Neuronal stem cell (in vitro differentiated cells): ENCODE measurements around the gene LSAMP.

Experiments
- DNase-seq: peaks from one replicate; pipeline ENCODE4 v3.0.0-alpha.2; 2013; ENCODE audit warnings: low spot score
- H2AFZ ChIP-seq: one replicate; pipeline ENCODE4 v1.6.1; 2013; ENCODE audit warnings: mild to moderate bottlenecking, low read length, inconsistent platforms
- H2AK5ac ChIP-seq: 2 replicates; pipeline ENCODE4 v1.6.1; 2013; ENCODE audit warnings: low read depth, mild to moderate bottlenecking, inconsistent platforms, low read length, moderate library complexity, mixed read lengths
- H2BK120ac ChIP-seq: 2 replicates; pipeline ENCODE4 v1.6.1; 2013; ENCODE audit warnings: low read depth, mild to moderate bottlenecking, inconsistent platforms, low read length, moderate library complexity, mixed read lengths
- H2BK12ac ChIP-seq: one replicate; pipeline ENCODE4 v1.6.1; 2013; ENCODE audit warnings: low read length, inconsistent platforms
- H2BK15ac ChIP-seq: 2 replicates; pipeline ENCODE4 v1.6.1; 2013; ENCODE audit warnings: mild to moderate bottlenecking, low read length, inconsistent platforms, mixed read lengths
- H2BK5ac ChIP-seq: one replicate; pipeline ENCODE4 v1.6.1; 2013; ENCODE audit warnings: inconsistent platforms, mild to moderate bottlenecking, low read length, moderate library complexity
- H3K14ac ChIP-seq: one replicate; pipeline ENCODE4 v1.6.1; 2013; ENCODE audit warnings: low read length, inconsistent platforms
- H3K18ac ChIP-seq: 2 replicates; pipeline ENCODE4 v1.6.1; 2013; ENCODE audit warnings: low read length, inconsistent platforms
- H3K23ac ChIP-seq: 2 replicates; pipeline ENCODE4 v1.6.1; 2013; ENCODE audit warnings: low read depth, mild to moderate bottlenecking, mixed read lengths, low read length, inconsistent platforms; ENCODE audit not compliant: poor library complexity
- H3K27ac ChIP-seq: replicated peaks from 3 replicates; pipeline ENCODE4 v1.5.1; 2013; ENCODE audit warnings: low read length, inconsistent platforms
- H3K27me3 ChIP-seq, 3 experiments: 2 replicates each; pipeline ENCODE4 v1.6.1; 2013; ENCODE audit warnings: low read length in 3 of 3, mild to moderate bottlenecking in 2 of 3, inconsistent platforms in 1 of 3, low read depth in 1 of 3, mixed read lengths in 1 of 3, moderate library complexity in 1 of 3; ENCODE audit not compliant: control insufficient read depth in 3 of 3, insufficient read depth in 3 of 3
- H3K36me3 ChIP-seq, 2 donors: replicated peaks in 1 of 2; 2 replicates each; pipeline ENCODE4 v1.6.1; 2013; ENCODE audit warnings: low read length in 2 of 2; ENCODE audit not compliant: control insufficient read depth in 2 of 2, insufficient read depth in 2 of 2
- H3K4ac ChIP-seq: 2 replicates; pipeline ENCODE4 v1.6.1; 2013; ENCODE audit warnings: inconsistent platforms, mild to moderate bottlenecking, low read length, moderate library complexity
- H3K4me1 ChIP-seq, 2 donors: 1 replicate in 1 of 2; 2 replicates in 1 of 2; pipeline ENCODE4 v1.6.1; 2013; ENCODE audit warnings: low read length in 2 of 2, low read depth in 1 of 2; ENCODE audit not compliant: control insufficient read depth in 2 of 2, insufficient read depth in 1 of 2
- H3K4me2 ChIP-seq: one replicate; pipeline ENCODE4 v1.6.1; 2013; ENCODE audit warnings: mild to moderate bottlenecking, low read length, inconsistent platforms; ENCODE audit not compliant: insufficient read depth, poor library complexity, severe bottlenecking
- H3K4me3 ChIP-seq, 2 donors: 2 replicates each; pipeline ENCODE4 v1.5.1; 2013; ENCODE audit warnings: low read length in 2 of 2, mild to moderate bottlenecking in 2 of 2, inconsistent platforms in 1 of 2, moderate library complexity in 1 of 2
- H3K79me1 ChIP-seq: one replicate; pipeline ENCODE4 v1.6.1; 2013; ENCODE audit warnings: low read depth, mild to moderate bottlenecking, inconsistent platforms, low read length, moderate library complexity
- H3K9ac ChIP-seq: one replicate; pipeline ENCODE4 v1.6.1; 2013; ENCODE audit warnings: mild to moderate bottlenecking, low read depth, low read length, inconsistent platforms; ENCODE audit not compliant: poor library complexity
- H3K9me3 ChIP-seq, 2 donors: replicated peaks in 1 of 2; 2 replicates each; pipeline versions ENCODE3 to v1.6.1; 2013; ENCODE audit warnings: low read length in 2 of 2, mild to moderate bottlenecking in 2 of 2, inconsistent platforms in 1 of 2, low read depth in 1 of 2, mixed read lengths in 1 of 2, moderate library complexity in 1 of 2; ENCODE audit not compliant: control insufficient read depth in 2 of 2, insufficient read depth in 1 of 2
- H4K8ac ChIP-seq: one replicate; pipeline ENCODE4 v1.6.1; 2013; ENCODE audit warnings: low read depth, mild to moderate bottlenecking, inconsistent platforms, low read length, moderate library complexity
- H4K91ac ChIP-seq: one replicate; pipeline ENCODE4 v1.6.1; 2013; ENCODE audit warnings: low read length, low read depth, mild to moderate bottlenecking, inconsistent platforms; ENCODE audit not compliant: poor library complexity
- WGBS, 2 donors: extraction: QIAGEN DNeasy Blood & Tissue Kit; methylation state at CpG; one replicate each; pipeline ENCODE4 v1.1.7; 2013; ENCODE audit warnings: missing lambda C conversion rate in 2 of 2, mixed read lengths in 1 of 2; ENCODE audit not compliant: insufficient read length in 2 of 2, insufficient replicate concordance in 1 of 2; ENCODE audit errors: extremely low coverage in 2 of 2; 5-methylcytosine and 5-hydroxymethylcytosine counted together

The LSAMP gene

GRCh38 chr3:116037954-116038911 lies 407.1 kb downstream of the LSAMP start:
- Histone ChIP-seq H3K23ac (no peak overlapping the region), H2BK12ac (no peak overlapping the region), H2BK5ac (no peak overlapping the region), H3K27ac (no peak overlapping the region), H3K79me1 (no peaks in the 10 kb centered on the region), H3K14ac (no peak overlapping the region), H3K18ac (no peak overlapping the region), H3K4ac (no peak overlapping the region), H2AK5ac (no peak overlapping the region), H2AFZ (no peak overlapping the region), H2BK15ac (no peak overlapping the region), H4K8ac (no peak overlapping the region), H3K4me3 (no peak overlapping the region), H3K9ac (no peak overlapping the region), H3K4me1 (peaks cover 6 to 21% of the 10 kb centered on the region in 2 donors), H2BK120ac (no peak overlapping the region), H3K9me3 (no peaks in the 10 kb centered on the region), H3K4me2 (no peak overlapping the region), H4K91ac (no peak overlapping the region), H3K36me3 (no peaks in the 10 kb centered on the region), H3K27me3 (no peaks in the 10 kb centered on the region)
- no CpG with 5 or more reads among the region's 5 CpGs for WGBS, 2 donors
- no peak for DNase-seq

DNA sequence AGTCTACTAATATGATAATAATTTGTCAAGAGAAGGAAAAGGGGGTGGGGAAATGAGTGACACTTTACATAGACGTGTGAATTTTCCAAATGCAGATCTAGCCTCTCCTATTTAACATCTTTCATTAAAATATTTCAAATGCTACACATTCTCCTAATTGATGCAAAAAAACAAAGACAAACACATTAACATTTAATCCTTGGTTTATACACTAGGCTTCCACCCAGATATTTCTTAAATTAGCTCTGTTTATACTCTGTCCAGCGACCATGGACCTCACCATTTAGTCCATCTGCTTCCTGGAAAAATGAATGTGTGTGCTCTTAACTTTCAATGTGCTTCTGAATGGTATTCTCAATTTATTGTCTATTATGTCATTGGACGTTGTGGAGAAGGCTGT lies 409.9 kb downstream of the LSAMP start:
- Histone ChIP-seq H3K36me3 (no peaks in the 10 kb centered on the region), H3K18ac (no peak overlapping the region)
- WGBS, 2 donors, result no CpG with 5 or more reads among the region's 3 CpGs

DNA sequence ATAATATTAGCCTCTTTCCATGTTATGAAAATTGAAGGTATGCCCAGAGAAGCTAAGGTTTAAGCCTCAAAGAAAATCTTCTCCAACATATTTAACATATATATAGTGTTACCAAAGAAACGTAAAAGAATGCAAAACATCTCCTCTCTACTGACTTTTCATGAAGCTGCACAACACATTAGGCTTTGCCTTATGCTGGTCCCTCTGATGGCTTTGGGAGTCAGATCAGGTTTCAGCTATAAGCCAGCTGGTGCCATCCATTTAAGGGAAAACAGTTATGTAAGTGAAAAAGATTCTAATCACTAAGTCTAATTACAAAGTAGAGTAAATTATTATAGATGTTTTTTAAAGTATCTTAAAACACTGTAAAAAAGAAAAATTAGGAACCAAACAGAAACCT lies 410.5 kb downstream of the LSAMP start:
- no peak overlapping the region for H2BK15ac ChIP-seq
- H4K91ac ChIP-seq, result no peak overlapping the region
- H4K8ac ChIP-seq, result no peak overlapping the region
- H3K79me1 ChIP-seq, result no peaks in the 10 kb centered on the region
- no peak overlapping the region for H2AK5ac ChIP-seq
- no CpG with 5 or more reads among the region's 1 CpG for WGBS, 2 donors
- peak overlapping the region; percentile 13 for H2AFZ ChIP-seq
- no peak overlapping the region for H3K4me2 ChIP-seq
- H2BK120ac ChIP-seq, result no peak overlapping the region
- H3K36me3 ChIP-seq, result no peaks in the 10 kb centered on the region
- H3K4ac ChIP-seq, result no peak overlapping the region
- H3K4me3 ChIP-seq, result no peak overlapping the region
- H3K4me1 ChIP-seq, result peaks cover 5 to 23% of the 10 kb centered on the region in 2 donors
- H2BK5ac ChIP-seq, result no peak overlapping the region
- no peak overlapping the region for H3K27ac ChIP-seq
- H3K9me3 ChIP-seq, result no peaks in the 10 kb centered on the region
- no peak overlapping the region for H2BK12ac ChIP-seq
- H3K27me3 ChIP-seq, result no peaks in the 10 kb centered on the region
- H3K23ac ChIP-seq, result no peak overlapping the region
- no peak overlapping the region for H3K9ac ChIP-seq
- H3K18ac ChIP-seq, result no peak overlapping the region
- DNase-seq, result no peak
- no peak overlapping the region for H3K14ac ChIP-seq

More for the DNA sequence above, 409.9 kb downstream of the LSAMP start:
- Histone ChIP-seq H3K9me3 (no peaks in the 10 kb centered on the region), H3K9ac (no peak overlapping the region), H2BK12ac (no peak overlapping the region), H3K23ac (no peak overlapping the region), H4K8ac (no peak overlapping the region), H2BK15ac (no peak overlapping the region), H2AFZ (no peak overlapping the region), H3K79me1 (no peaks in the 10 kb centered on the region), H2BK120ac (no peak overlapping the region), H3K4ac (no peak overlapping the region), H2BK5ac (no peak overlapping the region), H3K14ac (no peak overlapping the region), H3K27ac (no peak overlapping the region), H4K91ac (no peak overlapping the region), H3K27me3 (no peaks in the 10 kb centered on the region), H3K4me3 (no peak overlapping the region), H3K4me1 (peaks cover 6 to 23% of the 10 kb centered on the region in 2 donors), H3K4me2 (no peak overlapping the region), H2AK5ac (no peak overlapping the region)
- no peak for DNase-seq

DNA sequence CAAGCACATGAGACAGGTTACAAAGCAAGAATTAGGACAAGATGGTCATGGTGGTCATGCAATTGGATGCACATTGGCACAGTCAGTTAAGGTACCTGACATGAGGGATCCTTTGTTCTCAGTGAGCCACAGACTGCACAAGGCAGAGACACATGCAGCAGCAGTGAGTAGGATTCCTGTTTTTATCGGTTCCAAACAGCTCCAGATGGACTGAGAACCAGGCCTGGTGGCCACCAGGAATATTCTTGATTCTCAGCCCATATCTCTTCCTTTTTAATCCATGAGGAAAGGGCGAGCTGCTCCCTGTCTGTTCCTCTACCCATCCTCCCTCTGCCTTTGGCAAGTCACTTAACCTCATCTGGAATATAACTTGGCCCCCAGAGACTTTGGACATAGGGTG lies 411.2 kb downstream of the LSAMP start:
- Histone ChIP-seq H3K9ac (no peak overlapping the region), H4K8ac (no peak overlapping the region), H2BK5ac (no peak overlapping the region), H3K36me3 (no peaks in the 10 kb centered on the region), H3K4me2 (no peak overlapping the region), H4K91ac (no peak overlapping the region), H3K4me1 (peaks cover 5 to 23% of the 10 kb centered on the region in 2 donors), H3K4me3 (no peak overlapping the region), H3K9me3 (no peaks in the 10 kb centered on the region), H2BK120ac (no peak overlapping the region), H3K14ac (no peak overlapping the region), H2AFZ (peak overlapping the region; percentile 40), H2AK5ac (no peak overlapping the region), H3K79me1 (no peaks in the 10 kb centered on the region), H3K23ac (no peak overlapping the region), H2BK15ac (no peak overlapping the region), H3K27me3 (no peaks in the 10 kb centered on the region), H3K27ac (no peak overlapping the region), H3K4ac (no peak overlapping the region), H3K18ac (no peak overlapping the region), H2BK12ac (no peak overlapping the region)
- DNase-seq, result no peak
- no CpG with 5 or more reads among the region's 2 CpGs for whole genome bisulfite sequencing, 2 donors
